Stomach (tissue), 4 donors: ENCODE measurements around the gene STARD5.

ENCODE experiments used
- EP300 ChIP-seq: sonication (generic); formaldehyde crosslinking; IDR thresholded peaks from one replicate; pipeline ENCODE4 v1.6.1; 2017; ENCODE audit warnings: antibody characterized with exemption
- POLR2A ChIP-seq, 4 donors: fragments of 450-650 bp; IDR thresholded peaks; one replicate each; pipeline ENCODE4 v1.6.1; 2016; ENCODE audit warnings: antibody characterized with exemption in 4 of 4, control low read depth in 2 of 4, mild to moderate bottlenecking in 1 of 4, moderate library complexity in 1 of 4
- POLR2AphosphoS5 ChIP-seq, 3 donors: sonication (generic); formaldehyde crosslinking; IDR thresholded peaks; one replicate each; pipeline ENCODE4 v1.6.1; 2016; ENCODE audit warnings: antibody characterized with exemption in 3 of 3
- TF ChIP-seq, protein P1 (sequence below), 7 experiments: fragments of 450-650 bp in 4 of 7; fragments of 200-600 bp in 3 of 7; sonication (generic) in 3 of 7; IDR thresholded peaks; one replicate each; pipeline ENCODE4 v1.5.1; 2016 to 2019; ENCODE audit warnings: antibody characterized with exemption in 7 of 7, control low read depth in 2 of 7, mild to moderate bottlenecking in 1 of 7

DNA sequence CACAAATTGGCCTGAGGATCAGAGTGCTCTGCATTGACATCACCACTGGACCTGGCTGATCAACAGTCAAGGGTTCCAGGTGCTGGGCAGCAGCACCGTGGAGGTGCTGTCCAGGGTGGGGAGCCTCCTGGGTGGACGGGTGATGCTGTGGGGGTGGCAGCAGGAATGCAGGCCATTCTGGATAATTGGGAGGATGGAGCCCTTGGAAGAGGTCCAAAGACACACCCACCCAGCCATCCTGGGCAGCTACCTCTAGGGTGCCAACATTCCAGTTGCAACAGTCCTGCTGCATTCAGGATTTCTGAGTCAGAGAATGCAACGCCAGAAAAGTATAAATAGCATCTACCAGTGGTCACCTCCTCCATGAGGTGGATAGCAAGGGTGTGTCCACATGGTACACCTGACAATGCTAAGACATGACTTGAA, 26.8 kb downstream of the STARD5 start:
- TF ChIP-seq EP300 (no peak), POLR2A (IDR thresholded peaks at IDR 0.05) (no peak), POLR2AphosphoS5 (IDR thresholded peaks at IDR 0.05) (no peak)
- TF ChIP-seq, protein P1, sequence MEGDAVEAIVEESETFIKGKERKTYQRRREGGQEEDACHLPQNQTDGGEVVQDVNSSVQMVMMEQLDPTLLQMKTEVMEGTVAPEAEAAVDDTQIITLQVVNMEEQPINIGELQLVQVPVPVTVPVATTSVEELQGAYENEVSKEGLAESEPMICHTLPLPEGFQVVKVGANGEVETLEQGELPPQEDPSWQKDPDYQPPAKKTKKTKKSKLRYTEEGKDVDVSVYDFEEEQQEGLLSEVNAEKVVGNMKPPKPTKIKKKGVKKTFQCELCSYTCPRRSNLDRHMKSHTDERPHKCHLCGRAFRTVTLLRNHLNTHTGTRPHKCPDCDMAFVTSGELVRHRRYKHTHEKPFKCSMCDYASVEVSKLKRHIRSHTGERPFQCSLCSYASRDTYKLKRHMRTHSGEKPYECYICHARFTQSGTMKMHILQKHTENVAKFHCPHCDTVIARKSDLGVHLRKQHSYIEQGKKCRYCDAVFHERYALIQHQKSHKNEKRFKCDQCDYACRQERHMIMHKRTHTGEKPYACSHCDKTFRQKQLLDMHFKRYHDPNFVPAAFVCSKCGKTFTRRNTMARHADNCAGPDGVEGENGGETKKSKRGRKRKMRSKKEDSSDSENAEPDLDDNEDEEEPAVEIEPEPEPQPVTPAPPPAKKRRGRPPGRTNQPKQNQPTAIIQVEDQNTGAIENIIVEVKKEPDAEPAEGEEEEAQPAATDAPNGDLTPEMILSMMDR (IDR thresholded peaks at IDR 0.05): no peak
